H1 (cell line): ENCODE measurements around the gene SMIM41. TPM values are rescaled to one million over a fixed set of nuclear protein-coding genes. Genes with fewer than 3 reads are reported as not detected.

Experiments
- CTCF ChIA-PET: fragments of 300-600 bp; sonication (Branson Sonifier 250); formaldehyde crosslinking; loops from one replicate; lab custom pipeline; 2021; ENCODE audit not compliant: partially characterized antibody; lab: Charles Lee
- POLR2A ChIA-PET: fragments of 300-600 bp; sonication (Branson Sonifier 250); formaldehyde crosslinking; loops from one replicate; lab custom pipeline; 2021; ENCODE audit warnings: inconsistent platforms; ENCODE audit not compliant: partially characterized antibody; lab: Charles Lee
- DNase-seq, 2 experiments: peaks; one replicate each; pipeline versions ENCODE4 v3.0.0 to v3.0.0-alpha.2; 2010 to 2022; ENCODE audit warnings: low spot score in 2 of 2, low read depth in 1 of 2, mixed read lengths in 1 of 2
- FAIRE-seq: peaks from 2 replicates; lab custom pipeline; 2011; peaks lifted over from hg19 to GRCh38; lab: Jason Lieb, UNC
- H2AFZ ChIP-seq: 2 replicates; pipeline ENCODE4 v1.8.1; 2012; ENCODE audit warnings: low read length, inconsistent platforms
- H2AK5ac ChIP-seq: 2 replicates; pipeline ENCODE4 v1.6.1; 2013; ENCODE audit warnings: low read depth, low read length
- H2BK120ac ChIP-seq: replicated peaks from 2 replicates; pipeline ENCODE3; 2013; ENCODE audit warnings: low read depth, low read length, inconsistent platforms
- H2BK12ac ChIP-seq: 2 replicates; pipeline ENCODE4 v1.6.1; 2013; ENCODE audit warnings: low read depth, low read length
- H2BK15ac ChIP-seq: 2 replicates; pipeline ENCODE4 v1.6.1; 2013; ENCODE audit warnings: low read length
- H2BK20ac ChIP-seq: 2 replicates; pipeline ENCODE4 v1.6.1; 2013; ENCODE audit warnings: low read length
- H2BK5ac ChIP-seq: 2 replicates; pipeline ENCODE4 v1.6.1; 2013; ENCODE audit warnings: low read depth, low read length
- H3K14ac ChIP-seq: 2 replicates; pipeline ENCODE4 v1.6.1; 2013; ENCODE audit warnings: inconsistent platforms; ENCODE audit not compliant: insufficient read length
- H3K18ac ChIP-seq: 2 replicates; pipeline ENCODE4 v1.6.1; 2013; ENCODE audit warnings: low read length; ENCODE audit errors: extremely low read depth
- H3K23ac ChIP-seq: 2 replicates; pipeline ENCODE4 v1.6.1; 2013; ENCODE audit warnings: inconsistent platforms; ENCODE audit not compliant: insufficient read length
- H3K23me2 ChIP-seq: 2 replicates; pipeline ENCODE4 v1.6.1; 2013; ENCODE audit warnings: low read depth, low read length
- H3K27ac ChIP-seq: 2 replicates; pipeline ENCODE4 v1.6.1; 2011; ENCODE audit warnings: low read depth, low read length, inconsistent platforms
- H3K27me3 ChIP-seq, 4 experiments: replicated peaks in 1 of 4; 1 replicate in 1 of 4; 2 replicates in 3 of 4; pipeline versions ENCODE4 v1.6.1 to v1.8.1; 2011 to 2013; ENCODE audit warnings: low read length in 3 of 4, mild to moderate bottlenecking in 3 of 4, inconsistent platforms in 2 of 4, mixed read lengths in 2 of 4, moderate library complexity in 1 of 4; ENCODE audit not compliant: control insufficient read depth in 3 of 4, insufficient read depth in 3 of 4; ENCODE audit errors: extremely low read depth in 1 of 4
- H3K36me3 ChIP-seq, 4 experiments: 2 replicates each; pipeline versions ENCODE4 v1.6.1 to v1.8.1; 2011 to 2013; ENCODE audit warnings: mild to moderate bottlenecking in 4 of 4, low read length in 3 of 4, moderate library complexity in 2 of 4, control low read depth in 1 of 4, inconsistent platforms in 1 of 4; ENCODE audit not compliant: insufficient read depth in 4 of 4, control insufficient read depth in 2 of 4
- H3K4ac ChIP-seq: replicated peaks from 2 replicates; pipeline ENCODE3; 2013; ENCODE audit warnings: low read length, low read depth, mixed read lengths, inconsistent platforms; ENCODE audit not compliant: insufficient read length
- H3K4me1 ChIP-seq, 4 experiments: replicated peaks in 1 of 4; 1 replicate in 1 of 4; 2 replicates in 3 of 4; pipeline versions ENCODE4 v1.6.1 to v1.8.1; 2011 to 2013; ENCODE audit warnings: low read length in 3 of 4, inconsistent platforms in 2 of 4, mixed read lengths in 1 of 4; ENCODE audit not compliant: insufficient read depth in 4 of 4, control insufficient read depth in 3 of 4
- H3K4me2 ChIP-seq, 2 experiments: 2 replicates each; pipeline versions ENCODE4 v1.6.1 to v1.8.1; 2011 to 2013; ENCODE audit warnings: low read depth in 2 of 2, low read length in 2 of 2, control low read depth in 1 of 2, inconsistent platforms in 1 of 2, mild to moderate bottlenecking in 1 of 2; ENCODE audit not compliant: insufficient read depth in 1 of 2
- H3K4me3 ChIP-seq, 4 experiments: fragments of 200-600, 300-600 bp in 1 of 4; sonication (generic), shearing (Covaris generic), sonication (Bioruptor Twin) in 1 of 4; 2 replicates each; pipeline versions ENCODE4 v1.5.1 to v1.8.1; 2011 to 2016; ENCODE audit warnings: low read length in 4 of 4, low read depth in 3 of 4, control low read depth in 2 of 4, inconsistent platforms in 2 of 4, mild to moderate bottlenecking in 2 of 4, mixed read lengths in 1 of 4, moderate library complexity in 1 of 4; ENCODE audit not compliant: insufficient read depth in 2 of 4; ENCODE audit errors: extremely low read depth in 1 of 4
- H3K56ac ChIP-seq: replicated peaks from 2 replicates; pipeline ENCODE3; 2013; ENCODE audit warnings: low read depth, mild to moderate bottlenecking, mixed read lengths, low read length, inconsistent platforms; ENCODE audit not compliant: insufficient read length
- H3K79me1 ChIP-seq: 2 replicates; pipeline ENCODE4 v1.6.1; 2013; ENCODE audit warnings: low read depth, low read length, control low read depth
- H3K79me2 ChIP-seq, 2 experiments: 2 replicates each; pipeline versions ENCODE4 v1.6.1 to v1.8.1; 2012 to 2013; ENCODE audit warnings: low read length in 2 of 2, mild to moderate bottlenecking in 2 of 2, inconsistent platforms in 1 of 2; ENCODE audit not compliant: insufficient read depth in 2 of 2, control insufficient read depth in 1 of 2
- H3K9ac ChIP-seq, 4 experiments: replicated peaks in 1 of 4; 1 replicate in 1 of 4; 2 replicates in 3 of 4; pipeline versions ENCODE4 v1.6.1 to v1.8.1; 2011 to 2013; ENCODE audit warnings: low read depth in 3 of 4, low read length in 3 of 4, control low read depth in 2 of 4, mild to moderate bottlenecking in 2 of 4, moderate library complexity in 2 of 4, inconsistent platforms in 1 of 4; ENCODE audit errors: extremely low read depth in 1 of 4
- H3K9me3 ChIP-seq, 2 experiments: 2 replicates each; pipeline versions ENCODE4 v1.6.1 to v1.8.1; 2012 to 2013; ENCODE audit warnings: mild to moderate bottlenecking in 2 of 2, moderate library complexity in 2 of 2, control low read depth in 1 of 2, inconsistent platforms in 1 of 2, low read depth in 1 of 2, low read length in 1 of 2, mixed read lengths in 1 of 2; ENCODE audit not compliant: insufficient read depth in 2 of 2
- H4K20me1 ChIP-seq, 2 experiments: replicated peaks in 1 of 2; 2 replicates each; pipeline versions ENCODE3 to v1.8.1; 2011 to 2013; ENCODE audit warnings: inconsistent platforms in 2 of 2, low read length in 2 of 2, mild to moderate bottlenecking in 1 of 2; ENCODE audit not compliant: insufficient read depth in 2 of 2, control insufficient read depth in 1 of 2
- H4K5ac ChIP-seq: 2 replicates; pipeline ENCODE4 v1.6.1; 2013; ENCODE audit warnings: low read length, low read depth, mixed read lengths, inconsistent platforms; ENCODE audit not compliant: insufficient read length
- H4K8ac ChIP-seq: 2 replicates; pipeline ENCODE4 v1.8.0; 2013; ENCODE audit warnings: mild to moderate bottlenecking, moderate library complexity, low read length, inconsistent platforms; ENCODE audit not compliant: insufficient read depth; ENCODE audit errors: extremely low read depth
- H4K91ac ChIP-seq: replicated peaks from 2 replicates; pipeline ENCODE3; 2013; ENCODE audit warnings: low read length, mixed read lengths, inconsistent platforms; ENCODE audit not compliant: insufficient read length
- ASH2L ChIP-seq: fragments of 200-600, 300-600 bp; sonication (generic); IDR thresholded peaks from one replicate; pipeline ENCODE4 v1.7.1; 2017; ENCODE audit warnings: low read length
- BACH1 ChIP-seq: IDR thresholded peaks from 2 replicates; pipeline ENCODE4 v1.6.1; 2012; ENCODE audit warnings: low read length, improper control_type of control experiment
- E2F6 ChIP-seq: IDR thresholded peaks from 2 replicates; pipeline ENCODE4 v1.6.1; 2012; ENCODE audit warnings: inconsistent platforms
- FOSL1 ChIP-seq: IDR thresholded peaks from 2 replicates; pipeline ENCODE4 v1.6.1; 2011; ENCODE audit warnings: mild to moderate bottlenecking, low read depth, low read length, moderate library complexity; ENCODE audit not compliant: insufficient read depth
- HDAC2 ChIP-seq, 2 experiments: fragments of 300-600 bp in 1 of 2; sonication (generic) in 1 of 2; IDR thresholded peaks; 2 replicates each; pipeline ENCODE4 v1.6.1; 2011 to 2012; ENCODE audit warnings: low read depth in 2 of 2, low read length in 2 of 2, mild to moderate bottlenecking in 2 of 2, moderate library complexity in 2 of 2, borderline replicate concordance in 1 of 2, inconsistent platforms in 1 of 2
- MAFK ChIP-seq: IDR thresholded peaks from 2 replicates; pipeline ENCODE4 v1.6.1; 2012; ENCODE audit warnings: low read depth, mild to moderate bottlenecking, improper control_type of control experiment, low read length
- PHF8 ChIP-seq: fragments of 200-600 bp; sonication (generic); conservative IDR thresholded peaks from 2 replicates; pipeline ENCODE4 v1.7.1; 2012; ENCODE audit warnings: low read depth, mild to moderate bottlenecking, inconsistent platforms, low read length, moderate library complexity
- POU5F1 ChIP-seq: IDR thresholded peaks from 2 replicates; pipeline ENCODE4 v1.6.1; 2011; ENCODE audit warnings: low read depth, mild to moderate bottlenecking, low read length, moderate library complexity
- RNF2 ChIP-seq: fragments of 200-900, 300-1000 bp; sonication (generic); IDR thresholded peaks from 2 replicates; pipeline ENCODE4 v1.7.1; 2016; ENCODE audit warnings: borderline replicate concordance, low read depth, mild to moderate bottlenecking, antibody characterized with exemption, low read length; ENCODE audit not compliant: poor library complexity, severe bottlenecking; ENCODE audit errors: missing control alignments
- WGBS, 2 experiments: shearing (Covaris generic) in 1 of 2; methylation state at CpG; one replicate each; pipeline versions ENCODE4 v1.1.6 to v1.1.7; 2013 to 2015; ENCODE audit warnings: low lambda C conversion rate in 2 of 2, mixed read lengths in 2 of 2, inconsistent platforms in 1 of 2, low coverage in 1 of 2, missing lambda C conversion rate in 1 of 2; ENCODE audit not compliant: insufficient replicate concordance in 2 of 2, insufficient coverage in 1 of 2, insufficient read length in 1 of 2; ENCODE audit errors: extremely low coverage in 1 of 2, missing lambda C conversion rate in 1 of 2; 5-methylcytosine and 5-hydroxymethylcytosine counted together
- polyA plus RNA-seq, 7 experiments: library from polyadenylated mRNA; depleted of rRNA in 3 of 7; stranded (reverse) in 5 of 7; unstranded in 2 of 7; fragments of >200 nt in 5 of 7; fragments of 200-250 nt in 2 of 7; gene quantifications; 1 replicate in 5 of 7; 2 replicates in 1 of 7; 4 replicates in 1 of 7; pipeline versions ENCODE4 v1.2.1 to v1.2.3, GENCODE V29; 2011 to 2013; ENCODE audit warnings: missing spikeins in 2 of 7, mixed read lengths in 2 of 7
- total RNA-seq: library from RNA; stranded (reverse); fragmentation: NEBNext Ultra II Directional; extraction: Animal tissue kit (Norgen Biotek cat#: 25700); gene quantifications from 2 replicates; pipeline ENCODE4 v1.2.1, GENCODE V29; 2021
- TF ChIP-seq, protein P1 (sequence below): IDR thresholded peaks from 2 replicates; pipeline ENCODE4 v1.6.1; 2011; ENCODE audit warnings: low read depth, mild to moderate bottlenecking, low read length; ENCODE audit not compliant: insufficient read depth

The SMIM41 gene
- total and polyA plus RNA-seq, 2 of the 8 experiments (the other 6 are each of a cell fraction or from before 2014, with no cell fraction given): 0.28 to 0.98 TPM

GRCh38 chr12:52042706-52043385, 36.7 kb upstream of the SMIM41 start:
- no peak overlapping the region for H4K91ac ChIP-seq
- no peak overlapping the region for H2BK20ac ChIP-seq
- H4K8ac ChIP-seq: no peak overlapping the region
- H4K5ac ChIP-seq: no peak overlapping the region
- CTCF ChIA-PET: interaction anchor here (1.0 to 15.8 kb wide), 8 partner anchors 10 to 80 kb away, joined by 3 to 294 read pairs (median 6); partner anchors contain the start of gene ATG101
- H3K18ac ChIP-seq: no peak overlapping the region
- no peak overlapping the region for H3K23ac ChIP-seq
- no peak overlapping the region for H2BK15ac ChIP-seq
- H3K27ac ChIP-seq: no peak overlapping the region
- no peak overlapping the region for H2AK5ac ChIP-seq
- H3K4me3 ChIP-seq: no peak overlapping the region
- no peak overlapping the region for H2BK12ac ChIP-seq
- H2BK5ac ChIP-seq: no peak overlapping the region
- peaks cover 4% of the 10 kb centered on the region for H3K79me1 ChIP-seq
- no peaks in the 10 kb centered on the region for H3K9me3 ChIP-seq
- DNase-seq (no peak), FAIRE-seq (no peak)
- peaks cover 0 to 3% (median 0%) of the 10 kb centered on the region in 4 experiments; a peak in 2 of 7 replicates for H3K4me1 ChIP-seq
- H3K79me2 ChIP-seq: peaks cover 0 to 24% of the 10 kb centered on the region in 2 experiments; a peak in 2 of 4 replicates
- 97% methylated on average over 6 of the region's 8 CpGs; no CpG with 5 or more reads in 1 of the 2 experiments for WGBS, 2 experiments
- no peak overlapping the region for H3K4me2 ChIP-seq
- no peaks in the 10 kb centered on the region; a peak in 1 of 7 replicates for H3K27me3 ChIP-seq
- H3K4ac ChIP-seq: no peak overlapping the region
- H3K36me3 ChIP-seq: no peaks in the 10 kb centered on the region; a peak in 2 of 8 replicates
- peaks cover 4 to 19% of the 10 kb centered on the region in 2 experiments for H4K20me1 ChIP-seq
- H2BK120ac ChIP-seq: no peak overlapping the region
- POLR2A ChIA-PET: interaction anchor here (0.7 to 2.4 kb wide), 4 partner anchors 9 to 797 kb away, joined by 3 to 11 read pairs (median 6); partner anchors contain the start of gene ATG101
- no peaks in the 10 kb centered on the region for H3K23me2 ChIP-seq
- H3K9ac ChIP-seq: no peak overlapping the region
- no peak overlapping the region for H2AFZ ChIP-seq
- H3K14ac ChIP-seq: no peak overlapping the region
- no peak overlapping the region for H3K56ac ChIP-seq
- TF ChIP-seq BACH1: no peak
- TF ChIP-seq, protein P1, sequence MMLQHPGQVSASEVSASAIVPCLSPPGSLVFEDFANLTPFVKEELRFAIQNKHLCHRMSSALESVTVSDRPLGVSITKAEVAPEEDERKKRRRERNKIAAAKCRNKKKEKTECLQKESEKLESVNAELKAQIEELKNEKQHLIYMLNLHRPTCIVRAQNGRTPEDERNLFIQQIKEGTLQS: no peak
- TF ChIP-seq FOSL1: no peak
- no peak for TF ChIP-seq PHF8
- no peak for TF ChIP-seq RNF2
- no peak for TF ChIP-seq HDAC2 (IDR thresholded peaks at IDR 0.05; ENCODE audit: borderline replicate concordance in 1 of 2, low read depth in 2 of 2, low read length in 2 of 2)
- TF ChIP-seq POU5F1: no peak
- TF ChIP-seq ASH2L: no peak
- TF ChIP-seq E2F6: no peak
- no peak for TF ChIP-seq MAFK
